Astrocyte of the cerebellum (primary cell): ENCODE data around the gene RELN.
"Not testable (repeated sequence)": the region's sequence is repeated elsewhere in the genome, so short reads cannot be mapped to it uniquely, and the experiment has no call there.

ENCODE experiments used
- DNase-seq: peaks from one replicate; pipeline ENCODE4 v3.0.0-alpha.2; 2011; ENCODE audit warnings: low read depth
- H3K4me3 ChIP-seq: 2 replicates; pipeline ENCODE4 v1.5.1; 2011; ENCODE audit warnings: mild to moderate bottlenecking, low read depth, low read length, moderate library complexity
- in situ Hi-C: cut with HindIII; loops from 2 replicates; pipeline ENCODE4 v1.10.0; 2017; ENCODE audit warnings: low sequenced_read_pairs
- TF ChIP-seq, protein P1 (sequence below): IDR thresholded peaks from 2 replicates; pipeline ENCODE4 v1.5.1; 2012; ENCODE audit warnings: low read length, low read depth, moderate library complexity, mild to moderate bottlenecking; ENCODE audit errors: missing control alignments

The RELN gene

GRCh38 chr7:103781409-103781808 is 208.0 kb downstream of the RELN start:
- H3K4me3 ChIP-seq = no peak overlapping the region
- in situ Hi-C loops = no loop called here
- DNase-seq = no peak
- TF ChIP-seq, protein P1, sequence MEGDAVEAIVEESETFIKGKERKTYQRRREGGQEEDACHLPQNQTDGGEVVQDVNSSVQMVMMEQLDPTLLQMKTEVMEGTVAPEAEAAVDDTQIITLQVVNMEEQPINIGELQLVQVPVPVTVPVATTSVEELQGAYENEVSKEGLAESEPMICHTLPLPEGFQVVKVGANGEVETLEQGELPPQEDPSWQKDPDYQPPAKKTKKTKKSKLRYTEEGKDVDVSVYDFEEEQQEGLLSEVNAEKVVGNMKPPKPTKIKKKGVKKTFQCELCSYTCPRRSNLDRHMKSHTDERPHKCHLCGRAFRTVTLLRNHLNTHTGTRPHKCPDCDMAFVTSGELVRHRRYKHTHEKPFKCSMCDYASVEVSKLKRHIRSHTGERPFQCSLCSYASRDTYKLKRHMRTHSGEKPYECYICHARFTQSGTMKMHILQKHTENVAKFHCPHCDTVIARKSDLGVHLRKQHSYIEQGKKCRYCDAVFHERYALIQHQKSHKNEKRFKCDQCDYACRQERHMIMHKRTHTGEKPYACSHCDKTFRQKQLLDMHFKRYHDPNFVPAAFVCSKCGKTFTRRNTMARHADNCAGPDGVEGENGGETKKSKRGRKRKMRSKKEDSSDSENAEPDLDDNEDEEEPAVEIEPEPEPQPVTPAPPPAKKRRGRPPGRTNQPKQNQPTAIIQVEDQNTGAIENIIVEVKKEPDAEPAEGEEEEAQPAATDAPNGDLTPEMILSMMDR = no peak

- DNase-seq, H3K4me3 ChIP-seq, in situ Hi-C loops: not testable (repeated sequence)
Observed at GRCh38 chr7:103780561-103780960, 208.9 kb downstream of the RELN start.

DNA sequence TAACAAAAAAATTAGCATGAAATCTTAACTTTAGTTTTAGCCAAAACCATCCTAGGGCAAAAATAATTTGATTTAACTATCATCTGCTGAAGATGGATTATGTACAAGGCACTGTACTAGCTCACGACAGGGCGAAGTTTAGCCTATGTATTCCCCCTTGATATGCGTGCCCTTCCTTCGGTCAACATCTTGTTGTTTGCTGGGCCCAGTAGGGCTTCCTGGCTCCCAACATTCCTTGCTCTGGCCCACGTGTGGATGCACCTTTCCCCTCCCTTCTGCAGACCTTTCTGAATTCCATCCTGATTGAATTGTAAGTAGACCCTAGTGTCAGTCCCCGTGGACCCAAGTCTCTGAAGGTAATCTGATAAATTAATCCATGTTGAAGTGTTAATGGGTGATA is 212.0 kb downstream of the RELN start:
- DNase-seq = no peak
- TF ChIP-seq, protein P1 = no peak
- no peak overlapping the region for H3K4me3 ChIP-seq
- in situ Hi-C loops = no loop called here

DNA sequence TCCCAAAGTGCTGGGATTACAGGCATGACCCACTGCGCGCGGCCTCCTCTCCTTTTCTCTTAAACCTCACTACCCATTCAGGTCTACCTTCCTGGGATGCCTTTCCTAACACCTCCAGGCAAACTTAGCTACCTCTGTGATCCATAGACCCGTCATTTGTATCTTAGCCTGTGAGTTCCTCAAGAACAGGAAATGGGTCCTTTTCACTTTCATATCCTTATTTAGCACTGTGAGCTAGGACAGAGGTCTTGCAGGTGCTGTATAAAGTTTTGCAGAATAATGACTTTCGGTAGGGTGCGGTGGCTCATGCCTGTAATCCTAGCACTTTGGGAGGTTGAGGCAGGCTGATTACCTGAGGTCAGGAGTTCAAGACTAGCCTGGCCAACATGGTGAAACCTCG is 215.7 kb downstream of the RELN start:
- in situ Hi-C loops = no loop called here
- DNase-seq = no peak
- H3K4me3 ChIP-seq = no peak overlapping the region
- TF ChIP-seq, protein P1 = no peak

- DNase-seq = no peak
- no peak overlapping the region for H3K4me3 ChIP-seq
- in situ Hi-C loops = no loop called here
- TF ChIP-seq, protein P1 = no peak
Observed at GRCh38 chr7:103772171-103772773, 217.2 kb downstream of the RELN start.

DNA sequence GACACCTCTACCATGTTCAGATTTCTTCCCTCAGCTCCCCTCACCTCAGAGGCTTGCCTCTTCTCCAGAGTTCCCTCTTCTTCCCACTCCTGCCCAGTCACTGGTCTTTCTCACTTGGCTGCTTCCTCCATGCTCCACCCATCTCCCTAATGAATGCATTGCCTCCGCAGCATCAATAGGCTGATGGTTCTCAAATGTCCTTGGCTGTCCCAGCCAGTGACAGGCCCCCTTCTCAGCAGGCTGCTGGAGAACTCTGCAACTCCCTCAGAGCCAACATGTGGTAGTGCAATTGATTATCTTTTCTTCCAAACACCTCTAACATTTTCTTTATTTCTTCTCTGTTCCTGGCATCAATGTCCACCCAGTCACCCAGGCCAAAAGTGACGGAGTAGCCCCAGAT is 218.2 kb downstream of the RELN start:
- in situ Hi-C loops = no loop called here
- DNase-seq = no peak
- TF ChIP-seq, protein P1 = no peak
- H3K4me3 ChIP-seq = no peak overlapping the region

DNA sequence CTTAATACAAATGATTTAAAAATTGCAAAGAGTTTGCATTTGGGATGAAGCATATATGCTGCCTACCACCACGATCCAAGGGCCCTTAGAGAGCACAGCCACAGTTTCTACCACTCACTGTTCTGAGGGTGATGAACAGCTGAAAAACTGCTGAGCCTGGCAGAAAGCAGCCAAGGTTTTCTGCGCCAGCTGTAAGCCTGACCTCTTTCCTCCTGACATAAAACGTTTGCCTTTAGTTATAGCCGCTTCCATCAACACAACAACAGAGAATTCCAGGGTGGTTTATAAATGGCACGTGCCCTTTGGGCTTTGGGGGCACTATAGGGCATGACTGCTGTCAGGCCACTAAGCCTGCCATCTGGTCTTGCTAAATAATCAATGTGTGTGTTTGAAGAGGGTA is 222.8 kb downstream of the RELN start:
- in situ Hi-C loops = no loop called here
- no peak for DNase-seq
- H3K4me3 ChIP-seq = no peak overlapping the region
- TF ChIP-seq, protein P1 = no peak
